ENCODE data around the gene APLP1.
"Not testable (repeated sequence)": the region's sequence is repeated elsewhere in the genome, so short reads cannot be mapped to it uniquely, and the experiment has no call there.

Gene APLP1

GRCh38 chr19:35851213-35852028 lies 17.0 kb upstream of the APLP1 start:
- in situ Hi-C loops (cut with HindIII; ENCODE audit: low sequenced_read_pairs), result loop anchor here (5.0 kb wide), 2 partner anchors 51 to 154 kb away; partner anchors contain the start of genes HCST and NFKBID

GRCh38 chr19:35852029-35852780 lies 16.2 kb upstream of the APLP1 start, which contains the start of gene NPHS1:
NPHS1 (minus strand) TSS chr19:35852504; CDS start chr19:35851837, 667 bp downstream.
- in situ Hi-C loops (cut with HindIII; ENCODE audit: low sequenced_read_pairs), result loop anchor here (5.0 kb wide), 2 partner anchors 50 to 155 kb away; partner anchors contain the start of genes HCST and NFKBID

- in situ Hi-C loops (cut with HindIII; ENCODE audit: low sequenced_read_pairs), result loop anchor here (5.0 kb wide), 2 partner anchors 49 to 156 kb away; partner anchors contain the start of genes HCST and NFKBID
Observed at GRCh38 chr19:35853038-35853756, 15.2 kb upstream of the APLP1 start.

GRCh38 chr19:35856546-35857149 lies 11.7 kb upstream of the APLP1 start, which contains the start of gene KIRREL2:
KIRREL2 (plus strand) TSS chr19:35856911; CDS start chr19:35857120, 209 bp downstream.
- in situ Hi-C loops (cut with HindIII; ENCODE audit: low sequenced_read_pairs), result no loop called here

GRCh38 chr19:35858311-35858710 lies 10.1 kb upstream of the APLP1 start:
- in situ Hi-C loops (cut with HindIII; ENCODE audit: low sequenced_read_pairs), result no loop called here

GRCh38 chr19:35859414-35859813 lies 9.0 kb upstream of the APLP1 start:
- in situ Hi-C loops (cut with HindIII; ENCODE audit: low sequenced_read_pairs), result no loop called here

- in situ Hi-C loops (cut with HindIII; ENCODE audit: low sequenced_read_pairs), result no loop called here
Observed at GRCh38 chr19:35860436-35860817, 7.9 kb upstream of the APLP1 start.

GRCh38 chr19:35860818-35861639 lies 7.3 kb upstream of the APLP1 start:
- in situ Hi-C loops (cut with HindIII; ENCODE audit: low sequenced_read_pairs), result no loop called here

- in situ Hi-C loops (cut with HindIII; ENCODE audit: low sequenced_read_pairs), result no loop called here
Observed at GRCh38 chr19:35861640-35862160, 6.7 kb upstream of the APLP1 start.

- in situ Hi-C loops (cut with HindIII; ENCODE audit: low sequenced_read_pairs), result no loop called here
Observed at GRCh38 chr19:35862528-35862927, 5.8 kb upstream of the APLP1 start.

- in situ Hi-C loops (cut with HindIII; ENCODE audit: low sequenced_read_pairs), result no loop called here
Observed at GRCh38 chr19:35863018-35863417, 5.4 kb upstream of the APLP1 start.

- in situ Hi-C loops (cut with HindIII; ENCODE audit: low sequenced_read_pairs), result no loop called here
Observed at GRCh38 chr19:35868823-35869326, 501 bp downstream of the APLP1 start.

- in situ Hi-C loops (cut with HindIII; ENCODE audit: low sequenced_read_pairs), result no loop called here
Observed at GRCh38 chr19:35869327-35870123, 1.2 kb downstream of the APLP1 start.

GRCh38 chr19:35870124-35870736 lies 1.9 kb downstream of the APLP1 start:
- in situ Hi-C loops (cut with HindIII; ENCODE audit: low sequenced_read_pairs), result not testable (repeated sequence)

GRCh38 chr19:35870798-35871197 lies 2.4 kb downstream of the APLP1 start:
- in situ Hi-C loops (cut with HindIII; ENCODE audit: low sequenced_read_pairs), result no loop called here

- in situ Hi-C loops (cut with HindIII; ENCODE audit: low sequenced_read_pairs), result no loop called here
Observed at GRCh38 chr19:35871611-35872010, 3.2 kb downstream of the APLP1 start.

GRCh38 chr19:35872180-35872579 lies 3.8 kb downstream of the APLP1 start:
- in situ Hi-C loops (cut with HindIII; ENCODE audit: low sequenced_read_pairs), result no loop called here

GRCh38 chr19:35874392-35874930 lies 6.1 kb downstream of the APLP1 start:
- in situ Hi-C loops (cut with HindIII; ENCODE audit: low sequenced_read_pairs), result no loop called here

All from endothelial cell of hepatic sinusoid (primary cell).